ENCODE data around the gene PTPRN2. TPM values are rescaled to one million over a fixed set of nuclear protein-coding genes. Genes with fewer than 3 reads are reported as not detected.

Gene PTPRN2
- total and polyA plus RNA-seq, 2 of the 8 experiments (the other 6 are each of a cell fraction or from before 2014, with no cell fraction given): 2.6 to 4.5 TPM

DNA sequence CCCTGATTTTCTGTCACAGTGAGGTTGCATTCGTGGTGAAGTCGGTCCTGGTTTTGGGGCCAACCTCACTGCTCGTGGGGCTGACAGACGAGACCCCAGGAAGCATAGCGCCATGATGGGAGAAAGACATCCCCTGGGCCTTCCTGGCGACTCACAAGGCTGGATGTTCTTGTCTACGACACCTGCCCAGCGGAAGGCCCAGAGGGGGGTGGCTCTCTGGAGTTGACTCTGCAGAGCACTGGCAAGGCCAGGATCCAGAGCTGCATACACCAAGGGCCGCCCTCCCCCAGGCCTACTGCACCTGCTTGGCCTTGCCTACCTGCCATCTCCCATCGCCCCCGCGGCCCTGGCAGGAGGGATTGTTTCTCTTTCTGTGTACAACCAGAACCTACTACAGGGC lies 608.9 kb downstream of the PTPRN2 start:
- H3K18ac ChIP-seq (ENCODE audit: extremely low read depth, low read length): no peak overlapping the region
- no peak overlapping the region for H3K14ac ChIP-seq (ENCODE audit: insufficient read length)
- WGBS, 2 experiments (ENCODE audit: extremely low coverage in 1 of 2, insufficient coverage in 1 of 2, insufficient read length in 1 of 2, insufficient replicate concordance in 2 of 2, low coverage in 1 of 2, low lambda C conversion rate in 2 of 2, missing lambda C conversion rate in 1 of 2): 88% methylated on average over 12 of the region's 12 CpGs; no CpG with 5 or more reads in 1 of the 2 experiments
- no peaks in the 10 kb centered on the region for H3K36me3 ChIP-seq (ENCODE audit: control insufficient read depth in 2 of 4, insufficient read depth in 4 of 4, low read length in 3 of 4)
- H4K5ac ChIP-seq (ENCODE audit: insufficient read length, low read depth, low read length): no peak overlapping the region
- H3K4me3 ChIP-seq (ENCODE audit: extremely low read depth in 1 of 4, insufficient read depth in 2 of 4, low read depth in 3 of 4, low read length in 4 of 4): no peak overlapping the region
- no peaks in the 10 kb centered on the region for H3K79me1 ChIP-seq (ENCODE audit: low read depth, low read length)
- H4K91ac ChIP-seq (replicated peaks; ENCODE audit: insufficient read length, low read length): no peak overlapping the region
- H2BK5ac ChIP-seq (ENCODE audit: low read depth, low read length): no peak overlapping the region
- H4K8ac ChIP-seq (ENCODE audit: extremely low read depth, insufficient read depth, low read length): no peak overlapping the region
- no peak overlapping the region for H3K27ac ChIP-seq (ENCODE audit: low read depth, low read length)
- no peaks in the 10 kb centered on the region for H3K27me3 ChIP-seq (replicated peaks in 1 of 4; ENCODE audit: control insufficient read depth in 3 of 4, extremely low read depth in 1 of 4, insufficient read depth in 3 of 4, low read length in 3 of 4)
- no peak overlapping the region for H2BK120ac ChIP-seq (replicated peaks; ENCODE audit: low read depth, low read length)
- CTCF ChIA-PET (ENCODE audit: partially characterized antibody): interaction anchor here (1.1 to 1.6 kb wide), 4 partner anchors 14 to 103 kb away, joined by 3 read pairs; no protein-coding TSS in a partner anchor
- no peak overlapping the region for H2AFZ ChIP-seq (ENCODE audit: low read length)
- no peak overlapping the region for H3K4ac ChIP-seq (replicated peaks; ENCODE audit: insufficient read length, low read depth, low read length)
- H3K9ac ChIP-seq (replicated peaks in 1 of 4; ENCODE audit: extremely low read depth in 1 of 4, low read depth in 3 of 4, low read length in 3 of 4): no peak overlapping the region
- H2BK20ac ChIP-seq (ENCODE audit: low read length): no peak overlapping the region
- POLR2A ChIA-PET (ENCODE audit: partially characterized antibody): no interaction called here
- H2BK12ac ChIP-seq (ENCODE audit: low read depth, low read length): no peak overlapping the region
- FAIRE-seq: no peak
- no peaks in the 10 kb centered on the region for H3K79me2 ChIP-seq (ENCODE audit: control insufficient read depth in 1 of 2, insufficient read depth in 2 of 2, low read length in 2 of 2)
- no peak overlapping the region for H2BK15ac ChIP-seq (ENCODE audit: low read length)
- H3K23me2 ChIP-seq (ENCODE audit: low read depth, low read length): no peaks in the 10 kb centered on the region
- no peak overlapping the region for H3K23ac ChIP-seq (ENCODE audit: insufficient read length)
- H3K4me1 ChIP-seq (replicated peaks in 1 of 4; ENCODE audit: control insufficient read depth in 3 of 4, insufficient read depth in 4 of 4, low read length in 3 of 4): peaks cover 0 to 10% (median 6%) of the 10 kb centered on the region in 4 experiments; a peak in 6 of 7 replicates
- peaks cover 19 to 24% of the 10 kb centered on the region in 2 experiments for H3K9me3 ChIP-seq (ENCODE audit: insufficient read depth in 2 of 2, low read depth in 1 of 2, low read length in 1 of 2)
- no peak overlapping the region for H2AK5ac ChIP-seq (ENCODE audit: low read depth, low read length)
- DNase-seq (ENCODE audit: low read depth in 1 of 2, low spot score in 2 of 2): no peak
- no peak overlapping the region for H3K56ac ChIP-seq (replicated peaks; ENCODE audit: insufficient read length, low read depth, low read length)
- no peaks in the 10 kb centered on the region for H4K20me1 ChIP-seq (replicated peaks in 1 of 2; ENCODE audit: control insufficient read depth in 1 of 2, insufficient read depth in 2 of 2, low read length in 2 of 2)
- H3K4me2 ChIP-seq (ENCODE audit: insufficient read depth in 1 of 2, low read depth in 2 of 2, low read length in 2 of 2): no peak overlapping the region
- TF ChIP-seq BCL11A (IDR thresholded peaks at IDR 0.05; ENCODE audit: low read depth in 2 of 2, low read length in 2 of 2): no peak
- TF ChIP-seq, protein P1, sequence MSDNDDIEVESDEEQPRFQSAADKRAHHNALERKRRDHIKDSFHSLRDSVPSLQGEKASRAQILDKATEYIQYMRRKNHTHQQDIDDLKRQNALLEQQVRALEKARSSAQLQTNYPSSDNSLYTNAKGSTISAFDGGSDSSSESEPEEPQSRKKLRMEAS (IDR thresholded peaks at IDR 0.05): no peak
- no peak for TF ChIP-seq RBBP5 (IDR thresholded peaks at IDR 0.05; ENCODE audit: borderline replicate concordance, low read depth, low read length)
- TF ChIP-seq, protein P2, sequence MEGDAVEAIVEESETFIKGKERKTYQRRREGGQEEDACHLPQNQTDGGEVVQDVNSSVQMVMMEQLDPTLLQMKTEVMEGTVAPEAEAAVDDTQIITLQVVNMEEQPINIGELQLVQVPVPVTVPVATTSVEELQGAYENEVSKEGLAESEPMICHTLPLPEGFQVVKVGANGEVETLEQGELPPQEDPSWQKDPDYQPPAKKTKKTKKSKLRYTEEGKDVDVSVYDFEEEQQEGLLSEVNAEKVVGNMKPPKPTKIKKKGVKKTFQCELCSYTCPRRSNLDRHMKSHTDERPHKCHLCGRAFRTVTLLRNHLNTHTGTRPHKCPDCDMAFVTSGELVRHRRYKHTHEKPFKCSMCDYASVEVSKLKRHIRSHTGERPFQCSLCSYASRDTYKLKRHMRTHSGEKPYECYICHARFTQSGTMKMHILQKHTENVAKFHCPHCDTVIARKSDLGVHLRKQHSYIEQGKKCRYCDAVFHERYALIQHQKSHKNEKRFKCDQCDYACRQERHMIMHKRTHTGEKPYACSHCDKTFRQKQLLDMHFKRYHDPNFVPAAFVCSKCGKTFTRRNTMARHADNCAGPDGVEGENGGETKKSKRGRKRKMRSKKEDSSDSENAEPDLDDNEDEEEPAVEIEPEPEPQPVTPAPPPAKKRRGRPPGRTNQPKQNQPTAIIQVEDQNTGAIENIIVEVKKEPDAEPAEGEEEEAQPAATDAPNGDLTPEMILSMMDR (IDR thresholded peaks at IDR 0.05; ENCODE audit: control extremely low read depth in 1 of 3, insufficient read depth in 1 of 3, low read depth in 1 of 3, low read length in 3 of 3): no peak
- TF ChIP-seq TEAD4 (IDR thresholded peaks at IDR 0.05; ENCODE audit: low read depth, low read length): no peak
- no peak for TF ChIP-seq EZH2 (IDR thresholded peaks at IDR 0.05; ENCODE audit: low read depth, low read length, severe bottlenecking)
- no peak for TF ChIP-seq SP4 (IDR thresholded peaks at IDR 0.05; ENCODE audit: low read length)
- no peak for TF ChIP-seq RFX5 (IDR thresholded peaks at IDR 0.05; ENCODE audit: borderline replicate concordance, low read depth, low read length)
- TF ChIP-seq SP1 (IDR thresholded peaks at IDR 0.05; ENCODE audit: low read depth, low read length): no peak
- TF ChIP-seq, protein P3, sequence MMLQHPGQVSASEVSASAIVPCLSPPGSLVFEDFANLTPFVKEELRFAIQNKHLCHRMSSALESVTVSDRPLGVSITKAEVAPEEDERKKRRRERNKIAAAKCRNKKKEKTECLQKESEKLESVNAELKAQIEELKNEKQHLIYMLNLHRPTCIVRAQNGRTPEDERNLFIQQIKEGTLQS (IDR thresholded peaks at IDR 0.05; ENCODE audit: insufficient read depth, low read depth, low read length): no peak
- TF ChIP-seq NANOG (IDR thresholded peaks at IDR 0.05; ENCODE audit: insufficient read depth, low read depth, low read length, poor library complexity, severe bottlenecking): no peak

Data from H1 (cell line).